IMR-90 (cell line): ENCODE data around the gene AKIRIN2. TPM values are rescaled to one million over a fixed set of nuclear protein-coding genes. Genes with fewer than 3 reads are reported as not detected.

Experiments used
- ATAC-seq: fragments of 200-7000 bp; cut with Tn5 transposase; 2 replicates; pipeline ENCODE4 v1.9.1; 2020; ENCODE audit warnings: low read depth, mild to moderate bottlenecking, moderate library complexity
- BruUV-seq: library from RNA; stranded (reverse); fragments of 400-500 nt; replicated peaks from 2 replicates; lab custom pipeline; 2021; lab: Mats Ljungman, UMichigan
- CTCF ChIA-PET: fragments of 300-600 bp; formaldehyde crosslinking; extraction: SDS; loops from one replicate; lab custom pipeline; 2021; ENCODE audit warnings: antibody characterized with exemption; lab: Yijun Ruan, JAX
- POLR2A ChIA-PET: fragments of 300-600 bp; sonication (Branson Sonifier 250); formaldehyde crosslinking; loops from one replicate; lab custom pipeline; 2022; ENCODE audit warnings: antibody characterized with exemption; ENCODE audit not compliant: unreplicated experiment; lab: Charles Lee
- DNase-seq: peaks from one replicate; pipeline ENCODE4 v3.0.0; 2013
- H2AFZ ChIP-seq: replicated peaks from 2 replicates; pipeline ENCODE3; 2013; ENCODE audit warnings: low read length, mild to moderate bottlenecking; ENCODE audit not compliant: poor library complexity
- H2AK5ac ChIP-seq: 2 replicates; pipeline ENCODE4 v1.6.1; 2013; ENCODE audit warnings: low read depth, low read length, inconsistent platforms
- H2AK9ac ChIP-seq: replicated peaks from 2 replicates; pipeline ENCODE3; 2013; ENCODE audit warnings: mild to moderate bottlenecking, low read depth, low read length, moderate library complexity; ENCODE audit not compliant: poor library complexity
- H2BK120ac ChIP-seq: 2 replicates; pipeline ENCODE4 v1.6.1; 2013; ENCODE audit warnings: low read depth, low read length, inconsistent platforms
- H2BK15ac ChIP-seq: 3 replicates; pipeline ENCODE4 v1.6.1; 2013; ENCODE audit warnings: low read depth, low read length, inconsistent platforms
- H2BK20ac ChIP-seq: 2 replicates; pipeline ENCODE4 v1.6.1; 2013; ENCODE audit warnings: low read depth, mild to moderate bottlenecking, inconsistent platforms, low read length, moderate library complexity
- H2BK5ac ChIP-seq: 2 replicates; pipeline ENCODE4 v1.6.1; 2013; ENCODE audit warnings: mild to moderate bottlenecking, low read depth, low read length, inconsistent platforms; ENCODE audit not compliant: poor library complexity, severe bottlenecking
- H3K14ac ChIP-seq: replicated peaks from 2 replicates; pipeline ENCODE4 v1.6.1; 2013; ENCODE audit warnings: low read depth, low read length, inconsistent platforms
- H3K18ac ChIP-seq: 2 replicates; pipeline ENCODE4 v1.6.1; 2013; ENCODE audit warnings: low read depth, low read length, control low read depth
- H3K23ac ChIP-seq: 2 replicates; pipeline ENCODE4 v1.6.1; 2013; ENCODE audit warnings: low read depth, low read length, inconsistent platforms
- H3K27ac ChIP-seq: 2 replicates; pipeline ENCODE4 v1.5.1; 2013; ENCODE audit warnings: mild to moderate bottlenecking, control low read depth, low read length; ENCODE audit not compliant: insufficient read depth
- H3K27me3 ChIP-seq: 2 replicates; pipeline ENCODE4 v1.6.1; 2013; ENCODE audit warnings: low read length; ENCODE audit not compliant: control insufficient read depth, insufficient read depth
- H3K36me3 ChIP-seq: 2 replicates; pipeline ENCODE4 v1.6.1; 2013; ENCODE audit warnings: low read length, mixed read lengths; ENCODE audit not compliant: control insufficient read depth, insufficient read depth
- H3K4ac ChIP-seq: 2 replicates; pipeline ENCODE4 v1.6.1; 2013; ENCODE audit warnings: low read depth, low read length, inconsistent platforms
- H3K4me1 ChIP-seq: 2 replicates; pipeline ENCODE4 v1.6.1; 2013; ENCODE audit warnings: low read length, mixed read lengths; ENCODE audit not compliant: control insufficient read depth, insufficient read depth
- H3K4me2 ChIP-seq: 2 replicates; pipeline ENCODE4 v1.6.1; 2013; ENCODE audit warnings: low read depth, mild to moderate bottlenecking, control low read depth, low read length, moderate library complexity
- H3K4me3 ChIP-seq: 2 replicates; pipeline ENCODE4 v1.5.1; 2013; ENCODE audit warnings: low read depth, mild to moderate bottlenecking, control low read depth, low read length, moderate library complexity; ENCODE audit not compliant: insufficient read depth
- H3K56ac ChIP-seq: 2 replicates; pipeline ENCODE4 v1.6.1; 2013; ENCODE audit warnings: low read length, inconsistent platforms; ENCODE audit not compliant: insufficient read depth; ENCODE audit errors: extremely low read depth
- H3K79me1 ChIP-seq, 2 experiments: 2 replicates each; pipeline ENCODE4 v1.6.1; 2013; ENCODE audit warnings: low read length in 2 of 2, inconsistent platforms in 1 of 2, low read depth in 1 of 2
- H3K9ac ChIP-seq: 2 replicates; pipeline ENCODE4 v1.6.1; 2013; ENCODE audit warnings: low read depth, low read length, control low read depth
- H3K9me1 ChIP-seq: 2 replicates; pipeline ENCODE4 v1.6.1; 2013; ENCODE audit warnings: low read length, inconsistent platforms; ENCODE audit not compliant: insufficient read depth
- H3K9me3 ChIP-seq: 2 replicates; pipeline ENCODE4 v1.6.1; 2013; ENCODE audit warnings: low read length; ENCODE audit not compliant: control insufficient read depth, insufficient read depth
- H4K20me1 ChIP-seq: 2 replicates; pipeline ENCODE4 v1.6.1; 2013; ENCODE audit warnings: low read length, inconsistent platforms; ENCODE audit not compliant: insufficient read depth
- H4K5ac ChIP-seq: 2 replicates; pipeline ENCODE4 v1.6.1; 2013; ENCODE audit warnings: mild to moderate bottlenecking, low read depth, low read length, control low read depth
- H4K8ac ChIP-seq, 2 experiments: 2 replicates each; pipeline ENCODE4 v1.6.1; 2013; ENCODE audit warnings: low read depth in 2 of 2, low read length in 2 of 2, control low read depth in 1 of 2, inconsistent platforms in 1 of 2
- H4K91ac ChIP-seq: 2 replicates; pipeline ENCODE4 v1.6.1; 2013; ENCODE audit warnings: low read depth, low read length, inconsistent platforms; ENCODE audit not compliant: insufficient read depth
- BHLHE40 ChIP-seq: fragments of 150-350 bp; IDR thresholded peaks from 2 replicates; pipeline ENCODE4 v1.6.1; 2016; ENCODE audit warnings: mild to moderate bottlenecking, low read depth, low read length
- CEBPB ChIP-seq: IDR thresholded peaks from 2 replicates; pipeline ENCODE4 v1.6.1; 2012; ENCODE audit warnings: low read depth, low read length, improper control_type of control experiment
- CHD1 ChIP-seq: IDR thresholded peaks from 2 replicates; pipeline ENCODE4 v1.6.1; 2012; ENCODE audit warnings: low read depth, low read length, improper control_type of control experiment
- FOS ChIP-seq: fragments of 150-350 bp; IDR thresholded peaks from 2 replicates; pipeline ENCODE4 v1.6.1; 2016; ENCODE audit warnings: low read depth, low read length
- MAFK ChIP-seq: IDR thresholded peaks from 2 replicates; pipeline ENCODE4 v1.6.1; 2012; ENCODE audit warnings: low read depth, low read length, improper control_type of control experiment
- MAZ ChIP-seq: IDR thresholded peaks from 2 replicates; pipeline ENCODE4 v1.6.1; 2012; ENCODE audit warnings: low read depth, mild to moderate bottlenecking, low read length, improper control_type of control experiment, moderate library complexity, borderline replicate concordance
- MXI1 ChIP-seq: IDR thresholded peaks from 2 replicates; pipeline ENCODE4 v1.6.1; 2012; ENCODE audit warnings: low read depth, mild to moderate bottlenecking, low read length, moderate library complexity, borderline replicate concordance
- NFE2L2 ChIP-seq: fragments of 150-350 bp; IDR thresholded peaks from 2 replicates; pipeline ENCODE4 v1.6.1; 2016; ENCODE audit warnings: low read depth, mild to moderate bottlenecking, low read length
- POLR2A ChIP-seq: IDR thresholded peaks from 2 replicates; pipeline ENCODE4 v1.6.1; 2012; ENCODE audit warnings: mild to moderate bottlenecking, low read depth, low read length
- RAD21 ChIP-seq: IDR thresholded peaks from 2 replicates; pipeline ENCODE4 v1.6.1; 2012; ENCODE audit warnings: low read length, improper control_type of control experiment
- RCOR1 ChIP-seq: IDR thresholded peaks from 2 replicates; pipeline ENCODE4 v1.6.1; 2012; ENCODE audit warnings: mild to moderate bottlenecking, low read length, improper control_type of control experiment; ENCODE audit not compliant: insufficient replicate concordance
- RFX5 ChIP-seq: IDR thresholded peaks from 2 replicates; pipeline ENCODE4 v1.8.0; 2012; ENCODE audit warnings: low read depth, mild to moderate bottlenecking, low read length, moderate library complexity
- SMC3 ChIP-seq: fragments of 150-350 bp; IDR thresholded peaks from 2 replicates; pipeline ENCODE4 v1.6.1; 2016; ENCODE audit warnings: low read depth, mild to moderate bottlenecking, antibody characterized with exemption, low read length, moderate library complexity
- WGBS, 2 experiments: methylation state at CpG; one replicate each; pipeline versions ENCODE4 v1.1.5 to v1.1.7; 2013; ENCODE audit warnings: missing lambda C conversion rate in 2 of 2; ENCODE audit not compliant: insufficient read length in 1 of 2; ENCODE audit errors: extremely low coverage in 2 of 2; 5-methylcytosine and 5-hydroxymethylcytosine counted together
- dilution Hi-C: fragments of 300-500 bp; cut with HindIII; formaldehyde crosslinking; loops from one replicate; pipeline ENCODE4 v1.14.3; 2018; ENCODE audit warnings: low sequenced_read_pairs; ENCODE audit not compliant: unreplicated experiment
- in situ Hi-C: fragments of 300-500 bp; cut with MboI; formaldehyde crosslinking; loops from 3 replicates; pipeline ENCODE4 v1.14.3; 2019; ENCODE audit warnings: low sequenced_read_pairs, inconsistent platforms, mixed read lengths
- intact Hi-C: fragments of 100-400 bp; cut with micrococcal nuclease; formaldehyde crosslinking; loops from 2 replicates; pipeline ENCODE4 v1.10.0; 2022
- polyA plus RNA-seq, 3 experiments: library from polyadenylated mRNA; depleted of rRNA; stranded (reverse); fragments of >200 nt; gene quantifications; 2 replicates each; pipeline ENCODE4 v1.2.3, GENCODE V29; 2012; ENCODE audit warnings: low replicate concordance in 1 of 3
- total RNA-seq: library from RNA; depleted of rRNA; stranded (reverse); fragments of >200 nt; gene quantifications from 2 replicates; pipeline ENCODE4 v1.2.3, GENCODE V29; 2012
- TF ChIP-seq, protein P1 (sequence below): fragments of 150-350 bp; IDR thresholded peaks from 2 replicates; pipeline ENCODE4 v1.6.1; 2017; ENCODE audit warnings: mild to moderate bottlenecking, antibody characterized with exemption, low read length, low read depth
- TF ChIP-seq, protein P2 (sequence below): conservative IDR thresholded peaks from 2 replicates; pipeline ENCODE4 v1.5.1; 2012; ENCODE audit warnings: mild to moderate bottlenecking, low read depth, low read length, improper control_type of control experiment
- TF ChIP-seq, protein P3 (sequence below): fragments of 150-350 bp; IDR thresholded peaks from 2 replicates; pipeline ENCODE4 v1.6.1; 2016; ENCODE audit warnings: low read depth, mild to moderate bottlenecking, low read length, moderate library complexity, borderline replicate concordance

The AKIRIN2 gene
- total and polyA plus RNA-seq, 2 of the 4 experiments (the other 2 are of a cell fraction) = 7.9 to 26.6 TPM

DNA sequence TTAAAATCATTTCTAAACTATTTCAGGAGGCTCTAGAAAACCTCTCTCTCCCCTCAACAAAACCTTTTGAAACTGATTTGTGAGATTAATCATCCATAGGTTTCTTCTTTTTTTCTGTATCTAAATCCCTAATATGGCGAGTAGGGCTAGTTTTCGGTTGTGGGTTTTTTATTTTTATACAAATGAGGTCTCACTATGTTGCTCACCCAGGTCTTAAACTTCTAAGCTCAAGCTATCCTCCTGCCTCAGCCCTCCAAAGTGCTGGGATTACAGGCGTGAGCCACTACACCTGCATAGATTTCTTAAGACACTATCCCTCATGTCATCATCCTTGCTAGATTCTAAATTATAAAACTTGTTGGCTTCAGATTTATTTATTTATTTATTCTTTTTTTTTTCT is 68.2 kb downstream of the AKIRIN2 start:
- no CpG with 5 or more reads among the region's 3 CpGs for WGBS, 2 experiments
- POLR2A ChIA-PET = no interaction called here

More for the DNA sequence above, 68.2 kb downstream of the AKIRIN2 start:
- Histone ChIP-seq H2BK120ac (no peak overlapping the region), H3K4me3 (no peak overlapping the region), H3K27me3 (no peaks in the 10 kb centered on the region), H2AK9ac (no peak overlapping the region), H3K9me1 (peaks cover 3% of the 10 kb centered on the region; the same call in 1 of the 2 replicates), H3K23ac (no peak overlapping the region), H4K91ac (no peak overlapping the region), H3K9me3 (no peaks in the 10 kb centered on the region), H3K4me1 (peaks cover 2% of the 10 kb centered on the region; the same call in 1 of the 2 replicates), H3K27ac (no peak overlapping the region), H2BK15ac (no peak overlapping the region), H3K56ac (no peak overlapping the region), H2AK5ac (no peak overlapping the region), H3K14ac (no peak overlapping the region), H4K20me1 (no peaks in the 10 kb centered on the region), H3K9ac (no peak overlapping the region), H2AFZ (no peak overlapping the region), H4K5ac (no peak overlapping the region), H2BK20ac (no peak overlapping the region), H4K8ac (no peak overlapping the region), H3K18ac (no peak overlapping the region), H3K36me3 (peaks cover 5% of the 10 kb centered on the region), H3K4me2 (no peak overlapping the region), H2BK5ac (no peak overlapping the region), H3K4ac (no peak overlapping the region), H3K79me1 (no peaks in the 10 kb centered on the region; a peak in 1 of 4 replicates)
- ATAC-seq (no peak), DNase-seq (no peak)
- in situ Hi-C loops (no loop called here), intact Hi-C loops (no loop called here), dilution Hi-C loops (no loop called here)
- CTCF ChIA-PET = no interaction called here
- TF ChIP-seq NFE2L2 = no peak
- TF ChIP-seq, protein P1, sequence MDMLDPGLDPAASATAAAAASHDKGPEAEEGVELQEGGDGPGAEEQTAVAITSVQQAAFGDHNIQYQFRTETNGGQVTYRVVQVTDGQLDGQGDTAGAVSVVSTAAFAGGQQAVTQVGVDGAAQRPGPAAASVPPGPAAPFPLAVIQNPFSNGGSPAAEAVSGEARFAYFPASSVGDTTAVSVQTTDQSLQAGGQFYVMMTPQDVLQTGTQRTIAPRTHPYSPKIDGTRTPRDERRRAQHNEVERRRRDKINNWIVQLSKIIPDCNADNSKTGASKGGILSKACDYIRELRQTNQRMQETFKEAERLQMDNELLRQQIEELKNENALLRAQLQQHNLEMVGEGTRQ = no peak
- no peak for TF ChIP-seq CEBPB
- TF ChIP-seq MAZ = no peak
- no peak for TF ChIP-seq FOS
- no peak for TF ChIP-seq CHD1
- TF ChIP-seq MAFK = no peak
- no peak for TF ChIP-seq POLR2A
- TF ChIP-seq BHLHE40 = no peak
- TF ChIP-seq, protein P2, sequence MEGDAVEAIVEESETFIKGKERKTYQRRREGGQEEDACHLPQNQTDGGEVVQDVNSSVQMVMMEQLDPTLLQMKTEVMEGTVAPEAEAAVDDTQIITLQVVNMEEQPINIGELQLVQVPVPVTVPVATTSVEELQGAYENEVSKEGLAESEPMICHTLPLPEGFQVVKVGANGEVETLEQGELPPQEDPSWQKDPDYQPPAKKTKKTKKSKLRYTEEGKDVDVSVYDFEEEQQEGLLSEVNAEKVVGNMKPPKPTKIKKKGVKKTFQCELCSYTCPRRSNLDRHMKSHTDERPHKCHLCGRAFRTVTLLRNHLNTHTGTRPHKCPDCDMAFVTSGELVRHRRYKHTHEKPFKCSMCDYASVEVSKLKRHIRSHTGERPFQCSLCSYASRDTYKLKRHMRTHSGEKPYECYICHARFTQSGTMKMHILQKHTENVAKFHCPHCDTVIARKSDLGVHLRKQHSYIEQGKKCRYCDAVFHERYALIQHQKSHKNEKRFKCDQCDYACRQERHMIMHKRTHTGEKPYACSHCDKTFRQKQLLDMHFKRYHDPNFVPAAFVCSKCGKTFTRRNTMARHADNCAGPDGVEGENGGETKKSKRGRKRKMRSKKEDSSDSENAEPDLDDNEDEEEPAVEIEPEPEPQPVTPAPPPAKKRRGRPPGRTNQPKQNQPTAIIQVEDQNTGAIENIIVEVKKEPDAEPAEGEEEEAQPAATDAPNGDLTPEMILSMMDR = no peak
- TF ChIP-seq RAD21 = no peak
- TF ChIP-seq, protein P3, sequence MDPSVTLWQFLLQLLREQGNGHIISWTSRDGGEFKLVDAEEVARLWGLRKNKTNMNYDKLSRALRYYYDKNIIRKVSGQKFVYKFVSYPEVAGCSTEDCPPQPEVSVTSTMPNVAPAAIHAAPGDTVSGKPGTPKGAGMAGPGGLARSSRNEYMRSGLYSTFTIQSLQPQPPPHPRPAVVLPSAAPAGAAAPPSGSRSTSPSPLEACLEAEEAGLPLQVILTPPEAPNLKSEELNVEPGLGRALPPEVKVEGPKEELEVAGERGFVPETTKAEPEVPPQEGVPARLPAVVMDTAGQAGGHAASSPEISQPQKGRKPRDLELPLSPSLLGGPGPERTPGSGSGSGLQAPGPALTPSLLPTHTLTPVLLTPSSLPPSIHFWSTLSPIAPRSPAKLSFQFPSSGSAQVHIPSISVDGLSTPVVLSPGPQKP = no peak
- TF ChIP-seq RCOR1 = no peak
- TF ChIP-seq MXI1 = no peak
- TF ChIP-seq SMC3 = no peak
- no peak for TF ChIP-seq RFX5
- BruUV-seq = no TSS peak
